ENCODE results near the gene RBMS2. TPM values are rescaled to one million over a fixed set of nuclear protein-coding genes. Genes with fewer than 3 reads are reported as not detected.

The RBMS2 gene
- total RNA-seq, 1 experiment from 2014 or later, result 40.8 TPM

DNA sequence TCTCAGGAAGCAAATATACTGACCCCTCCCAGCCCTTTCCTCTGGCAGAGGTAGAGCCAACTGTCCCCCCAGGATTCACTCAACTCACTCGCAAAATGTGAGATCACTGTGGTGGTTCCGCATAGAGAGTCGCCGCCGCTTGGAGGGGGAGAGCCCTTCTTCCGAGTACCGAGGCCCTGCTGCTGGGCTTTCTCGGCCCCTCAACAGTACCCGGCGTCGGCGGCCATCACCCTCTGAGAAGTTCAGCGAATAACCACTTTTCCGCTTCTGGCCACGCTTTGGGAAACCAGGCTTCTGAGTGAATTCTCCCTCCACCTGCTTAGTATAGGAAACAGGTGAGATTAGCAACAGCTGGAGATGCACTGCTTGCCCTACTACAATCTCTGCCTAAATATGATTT is 77.4 kb downstream of the RBMS2 start:
- CTCF ChIA-PET, result no interaction called here

DNA sequence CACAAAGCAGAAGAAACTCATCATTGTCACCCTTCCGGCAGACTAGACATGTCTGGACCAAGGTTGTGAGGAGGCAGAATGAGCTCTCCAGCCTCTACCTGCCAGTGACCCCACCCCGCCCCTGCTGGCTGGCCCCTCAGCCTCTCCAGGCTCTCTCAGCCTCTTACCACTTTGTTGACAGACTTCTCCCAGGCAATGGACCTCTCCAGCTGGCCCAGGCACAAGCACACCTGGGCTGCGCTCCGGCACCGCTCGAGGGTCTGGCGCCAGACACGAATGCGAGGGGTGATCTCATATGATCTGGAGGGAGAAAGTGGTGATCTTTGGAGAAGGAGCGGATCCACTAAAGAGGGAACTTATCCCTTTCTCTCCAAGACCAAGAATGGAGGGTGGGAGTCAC is 78.2 kb downstream of the RBMS2 start:
- no peaks in the 10 kb centered on the region for H3K79me2 ChIP-seq (ENCODE audit: insufficient read depth, low read length)
- H3K9me2 ChIP-seq (ENCODE audit: insufficient read depth), result no peaks in the 10 kb centered on the region
- H3K4me2 ChIP-seq (ENCODE audit: low read length), result no peak overlapping the region
- ATAC-seq, result no peak
- H3K4me3 ChIP-seq (replicated peaks in 1 of 2; ENCODE audit: low read depth in 1 of 2, low read length in 2 of 2), result no peak overlapping the region
- no peak overlapping the region for H3K9ac ChIP-seq (ENCODE audit: low read length)
- no peaks in the 10 kb centered on the region for H3K27me3 ChIP-seq (ENCODE audit: insufficient read depth, low read length)
- intact Hi-C loops (cut with micrococcal nuclease), result no loop called here
- H4K20me1 ChIP-seq (ENCODE audit: insufficient read depth), result no peaks in the 10 kb centered on the region
- BruUV-seq (replicated peaks), result no TSS peak
- no peak overlapping the region for H3K27ac ChIP-seq (ENCODE audit: low read depth, low read length)
- RAD21 ChIA-PET (ENCODE audit: low non-redundant PET in 1 of 2, low total read pairs in 2 of 2, uncharacterized antibody in 2 of 2, unreplicated experiment in 2 of 2), result no interaction called here
- H3K4me1 ChIP-seq (ENCODE audit: control insufficient read depth in 1 of 2, insufficient read depth in 2 of 2, low read length in 2 of 2), result no peaks in the 10 kb centered on the region
- H2AFZ ChIP-seq (ENCODE audit: low read depth, low read length, poor library complexity, severe bottlenecking), result no peak overlapping the region
- POLR2A ChIA-PET, result no interaction called here
- H3K9me3 ChIP-seq (ENCODE audit: control insufficient read depth in 1 of 2, insufficient read depth in 1 of 2, low read depth in 1 of 2, low read length in 2 of 2), result no peaks in the 10 kb centered on the region
- H3K36me3 ChIP-seq (ENCODE audit: control insufficient read depth in 1 of 2, insufficient read depth in 2 of 2, low read length in 2 of 2), result peaks cover 54 to 61% of the 10 kb centered on the region in 2 experiments; a peak in 3 of 4 replicates
- CTCF ChIA-PET, result no interaction called here
- DNase-seq (ENCODE audit: low read depth, low spot score), result no peak
- no peak for TF ChIP-seq SIN3A (IDR thresholded peaks at IDR 0.05; ENCODE audit: low read depth)
- no peak for TF ChIP-seq JUND (IDR thresholded peaks at IDR 0.05)
- TF ChIP-seq POLR2AphosphoS5 (IDR thresholded peaks at IDR 0.05; ENCODE audit: low read depth, low read length), result no peak
- TF ChIP-seq YY1 (IDR thresholded peaks at IDR 0.05; ENCODE audit: extremely low read depth, insufficient replicate concordance, low read depth, low read length), result no peak
- TF ChIP-seq, protein P1, sequence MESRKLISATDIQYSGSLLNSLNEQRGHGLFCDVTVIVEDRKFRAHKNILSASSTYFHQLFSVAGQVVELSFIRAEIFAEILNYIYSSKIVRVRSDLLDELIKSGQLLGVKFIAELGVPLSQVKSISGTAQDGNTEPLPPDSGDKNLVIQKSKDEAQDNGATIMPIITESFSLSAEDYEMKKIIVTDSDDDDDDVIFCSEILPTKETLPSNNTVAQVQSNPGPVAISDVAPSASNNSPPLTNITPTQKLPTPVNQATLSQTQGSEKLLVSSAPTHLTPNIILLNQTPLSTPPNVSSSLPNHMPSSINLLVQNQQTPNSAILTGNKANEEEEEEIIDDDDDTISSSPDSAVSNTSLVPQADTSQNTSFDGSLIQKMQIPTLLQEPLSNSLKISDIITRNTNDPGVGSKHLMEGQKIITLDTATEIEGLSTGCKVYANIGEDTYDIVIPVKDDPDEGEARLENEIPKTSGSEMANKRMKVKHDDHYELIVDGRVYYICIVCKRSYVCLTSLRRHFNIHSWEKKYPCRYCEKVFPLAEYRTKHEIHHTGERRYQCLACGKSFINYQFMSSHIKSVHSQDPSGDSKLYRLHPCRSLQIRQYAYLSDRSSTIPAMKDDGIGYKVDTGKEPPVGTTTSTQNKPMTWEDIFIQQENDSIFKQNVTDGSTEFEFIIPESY (IDR thresholded peaks at IDR 0.05; ENCODE audit: extremely low read depth, insufficient replicate concordance, low read length), result no peak
- TF ChIP-seq CBX3 (IDR thresholded peaks at IDR 0.05; ENCODE audit: low read depth), result no peak
- no peak for TF ChIP-seq ZFX (IDR thresholded peaks at IDR 0.05)
- TF ChIP-seq, protein P2, sequence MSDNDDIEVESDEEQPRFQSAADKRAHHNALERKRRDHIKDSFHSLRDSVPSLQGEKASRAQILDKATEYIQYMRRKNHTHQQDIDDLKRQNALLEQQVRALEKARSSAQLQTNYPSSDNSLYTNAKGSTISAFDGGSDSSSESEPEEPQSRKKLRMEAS (IDR thresholded peaks at IDR 0.05), result no peak
- TF ChIP-seq, protein P3, sequence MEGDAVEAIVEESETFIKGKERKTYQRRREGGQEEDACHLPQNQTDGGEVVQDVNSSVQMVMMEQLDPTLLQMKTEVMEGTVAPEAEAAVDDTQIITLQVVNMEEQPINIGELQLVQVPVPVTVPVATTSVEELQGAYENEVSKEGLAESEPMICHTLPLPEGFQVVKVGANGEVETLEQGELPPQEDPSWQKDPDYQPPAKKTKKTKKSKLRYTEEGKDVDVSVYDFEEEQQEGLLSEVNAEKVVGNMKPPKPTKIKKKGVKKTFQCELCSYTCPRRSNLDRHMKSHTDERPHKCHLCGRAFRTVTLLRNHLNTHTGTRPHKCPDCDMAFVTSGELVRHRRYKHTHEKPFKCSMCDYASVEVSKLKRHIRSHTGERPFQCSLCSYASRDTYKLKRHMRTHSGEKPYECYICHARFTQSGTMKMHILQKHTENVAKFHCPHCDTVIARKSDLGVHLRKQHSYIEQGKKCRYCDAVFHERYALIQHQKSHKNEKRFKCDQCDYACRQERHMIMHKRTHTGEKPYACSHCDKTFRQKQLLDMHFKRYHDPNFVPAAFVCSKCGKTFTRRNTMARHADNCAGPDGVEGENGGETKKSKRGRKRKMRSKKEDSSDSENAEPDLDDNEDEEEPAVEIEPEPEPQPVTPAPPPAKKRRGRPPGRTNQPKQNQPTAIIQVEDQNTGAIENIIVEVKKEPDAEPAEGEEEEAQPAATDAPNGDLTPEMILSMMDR (IDR thresholded peaks at IDR 0.05 in 2 of 3, conservative IDR thresholded peaks at IDR 0.05 in 1 of 3; ENCODE audit: borderline replicate concordance in 1 of 3, insufficient read depth in 1 of 3, low read depth in 2 of 3, low read length in 2 of 3), result no peak
- TF ChIP-seq TCF7L2 (IDR thresholded peaks at IDR 0.05; ENCODE audit: borderline replicate concordance, extremely low read depth, insufficient read depth, insufficient read length), result no peak
- no peak for TF ChIP-seq SP1 (IDR thresholded peaks at IDR 0.05; ENCODE audit: low read depth)
- no peak for TF ChIP-seq CEBPB (IDR thresholded peaks at IDR 0.05; ENCODE audit: low read depth)
- TF ChIP-seq ELF1 (IDR thresholded peaks at IDR 0.05; ENCODE audit: borderline replicate concordance, low read depth), result no peak
- TF ChIP-seq FOSL1 (IDR thresholded peaks at IDR 0.05; ENCODE audit: low read depth), result no peak
- no peak for TF ChIP-seq EZH2phosphoT487 (IDR thresholded peaks at IDR 0.05; ENCODE audit: borderline replicate concordance)
- no peak for TF ChIP-seq EGR1 (IDR thresholded peaks at IDR 0.05; ENCODE audit: low read depth)
- no peak for TF ChIP-seq SRF (IDR thresholded peaks at IDR 0.05; ENCODE audit: low read depth)

More for the DNA sequence above, 77.4 kb downstream of the RBMS2 start:
- Histone ChIP-seq H3K27me3 (ENCODE audit: insufficient read depth, low read length) (no peaks in the 10 kb centered on the region), H3K79me2 (ENCODE audit: insufficient read depth, low read length) (no peaks in the 10 kb centered on the region), H3K9ac (ENCODE audit: low read length) (no peak overlapping the region), H3K9me3 (ENCODE audit: control insufficient read depth in 1 of 2, insufficient read depth in 1 of 2, low read depth in 1 of 2, low read length in 2 of 2) (no peaks in the 10 kb centered on the region), H2AFZ (ENCODE audit: low read depth, low read length, poor library complexity, severe bottlenecking) (no peak overlapping the region), H3K36me3 (ENCODE audit: control insufficient read depth in 1 of 2, insufficient read depth in 2 of 2, low read length in 2 of 2) (peaks cover 51 to 54% of the 10 kb centered on the region in 2 experiments; a peak in 3 of 4 replicates), H4K20me1 (ENCODE audit: insufficient read depth) (no peaks in the 10 kb centered on the region), H3K4me3 (replicated peaks in 1 of 2; ENCODE audit: low read depth in 1 of 2, low read length in 2 of 2) (no peak overlapping the region), H3K4me1 (ENCODE audit: control insufficient read depth in 1 of 2, insufficient read depth in 2 of 2, low read length in 2 of 2) (peaks cover 0 to 5% of the 10 kb centered on the region in 2 experiments; a peak in 1 of 4 replicates), H3K27ac (ENCODE audit: low read depth, low read length) (no peak overlapping the region), H3K4me2 (ENCODE audit: low read length) (no peak overlapping the region), H3K9me2 (ENCODE audit: insufficient read depth) (no peaks in the 10 kb centered on the region)
- no peak for DNase-seq (ENCODE audit: low read depth, low spot score)
- intact Hi-C loops (cut with micrococcal nuclease), result no loop called here
- BruUV-seq (replicated peaks), result no TSS peak
- no peak for ATAC-seq
- no peak for TF ChIP-seq FOSL1 (IDR thresholded peaks at IDR 0.05; ENCODE audit: low read depth)
- RAD21 ChIA-PET (ENCODE audit: low non-redundant PET in 1 of 2, low total read pairs in 2 of 2, uncharacterized antibody in 2 of 2, unreplicated experiment in 2 of 2), result no interaction called here
- POLR2A ChIA-PET, result no interaction called here
